Measurements from ENCODE around the gene ZFAND3. TPM values are rescaled to one million over a fixed set of nuclear protein-coding genes. Genes with fewer than 3 reads are reported as not detected.

The ZFAND3 gene
- total and polyA plus RNA-seq, 2 experiments from 2014 or later: 16.9 to 28.2 TPM

DNA sequence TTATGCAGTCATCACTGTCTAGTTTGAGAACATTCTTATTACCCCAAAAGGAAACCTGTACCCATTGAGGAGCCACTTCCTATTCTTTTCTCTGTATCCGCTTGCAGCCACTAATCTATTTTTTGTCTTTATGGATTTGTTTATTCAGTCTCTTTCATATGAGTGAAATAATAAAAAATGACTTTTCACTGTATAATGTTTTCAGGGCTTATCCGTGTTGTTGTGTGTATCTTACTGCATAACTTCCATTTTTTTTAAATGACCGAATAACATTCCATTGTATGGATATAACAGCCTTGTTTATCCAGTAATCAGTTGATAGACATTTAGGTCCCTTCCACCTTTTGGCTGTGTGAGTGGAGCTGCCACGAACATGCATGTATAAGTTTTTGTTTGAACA is 86.6 kb downstream of the ZFAND3 start:
- H2AFZ ChIP-seq: no peak overlapping the region
- H3F3A ChIP-seq (replicated peaks; ENCODE audit: low read depth): no peaks in the 10 kb centered on the region
- Mint-ChIP-seq H3K27ac (no peak overlapping the region), H3K9me3 (no peaks in the 10 kb centered on the region), H3K4me3 (no peak overlapping the region), H3K27me3 (ENCODE audit: insufficient read depth, low read depth, poor library complexity) (no peaks in the 10 kb centered on the region), H3K4me1 (peaks cover 11% of the 10 kb centered on the region), H3K36me3 (ENCODE audit: low read depth) (no peaks in the 10 kb centered on the region)
- no peak overlapping the region for H3K4me3 ChIP-seq
- no peaks in the 10 kb centered on the region for H3K9me2 ChIP-seq (ENCODE audit: insufficient read depth)
- no peaks in the 10 kb centered on the region for H3K27me3 ChIP-seq (ENCODE audit: insufficient read depth)
- H3K36me3 ChIP-seq (ENCODE audit: insufficient read depth): no peaks in the 10 kb centered on the region
- H3K4me2 ChIP-seq: no peak overlapping the region
- DNase-seq (ENCODE audit: low spot score) (no peak), ATAC-seq (no peak)
- no peak overlapping the region for H3K27ac ChIP-seq (ENCODE audit: low read depth)
- TF ChIP-seq JUNB (IDR thresholded peaks at IDR 0.05; ENCODE audit: unreplicated experiment) (no peak), EZH2 (IDR thresholded peaks at IDR 0.05; ENCODE audit: low read depth, unreplicated experiment) (no peak)
- H3K79me2 ChIP-seq (replicated peaks; ENCODE audit: insufficient read depth): peaks cover 84% of the 10 kb centered on the region
- peaks cover 8% of the 10 kb centered on the region for H3K4me1 ChIP-seq (ENCODE audit: insufficient read depth)
- H4K20me1 ChIP-seq (replicated peaks; ENCODE audit: insufficient read depth): peaks cover 34% of the 10 kb centered on the region

DNA sequence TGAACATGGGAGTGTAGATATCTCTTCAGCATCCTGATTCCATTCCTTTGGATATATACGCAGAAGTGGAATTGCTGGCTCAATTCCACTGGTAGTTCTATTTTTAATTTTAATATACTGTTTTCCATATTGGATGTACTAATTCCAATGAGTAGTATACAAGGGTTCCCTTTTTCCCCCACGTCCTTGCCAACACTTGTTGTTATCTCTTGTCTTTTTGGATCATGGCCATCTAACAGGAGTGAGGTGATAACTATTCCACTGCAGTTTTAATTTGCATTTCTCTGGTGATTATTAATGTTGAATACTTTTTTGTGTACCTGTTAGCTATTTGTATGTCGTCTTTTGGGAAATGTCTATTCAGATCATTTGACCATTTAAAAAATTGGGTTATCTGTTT is 91.5 kb downstream of the ZFAND3 start:
- Mint-ChIP-seq H3K4me3 (no peak overlapping the region), H3K4me1 (peaks cover 5% of the 10 kb centered on the region), H3K9me3 (no peaks in the 10 kb centered on the region; the same call in 2 of the 3 replicates), H3K27ac (no peak overlapping the region), H3K36me3 (ENCODE audit: low read depth) (peaks cover 3% of the 10 kb centered on the region; the same call in 1 of the 3 replicates), H3K27me3 (ENCODE audit: insufficient read depth, low read depth, poor library complexity) (peaks cover 4% of the 10 kb centered on the region)
- peaks cover 23% of the 10 kb centered on the region for H4K20me1 ChIP-seq (replicated peaks; ENCODE audit: insufficient read depth)
- no peaks in the 10 kb centered on the region for H3K4me1 ChIP-seq (ENCODE audit: insufficient read depth)
- no peaks in the 10 kb centered on the region for H3F3A ChIP-seq (replicated peaks; ENCODE audit: low read depth)
- ATAC-seq (no peak), DNase-seq (ENCODE audit: low spot score) (no peak)
- no peaks in the 10 kb centered on the region for H3K9me2 ChIP-seq (ENCODE audit: insufficient read depth)
- H3K4me2 ChIP-seq: no peak overlapping the region
- no peak overlapping the region for H3K27ac ChIP-seq (ENCODE audit: low read depth)
- H2AFZ ChIP-seq: no peak overlapping the region
- peaks cover 66% of the 10 kb centered on the region for H3K79me2 ChIP-seq (replicated peaks; ENCODE audit: insufficient read depth)
- no peak overlapping the region for H3K4me3 ChIP-seq
- no peaks in the 10 kb centered on the region for H3K36me3 ChIP-seq (ENCODE audit: insufficient read depth)
- H3K27me3 ChIP-seq (ENCODE audit: insufficient read depth): no peaks in the 10 kb centered on the region
- TF ChIP-seq JUNB (IDR thresholded peaks at IDR 0.05; ENCODE audit: unreplicated experiment): no peak
- no peak for TF ChIP-seq NANOG (IDR thresholded peaks at IDR 0.05; ENCODE audit: borderline replicate concordance)
- no peak for TF ChIP-seq ZNF331 (CRISPR knock-in tag; IDR thresholded peaks at IDR 0.05; ENCODE audit: low read depth)
- TF ChIP-seq, protein P1, sequence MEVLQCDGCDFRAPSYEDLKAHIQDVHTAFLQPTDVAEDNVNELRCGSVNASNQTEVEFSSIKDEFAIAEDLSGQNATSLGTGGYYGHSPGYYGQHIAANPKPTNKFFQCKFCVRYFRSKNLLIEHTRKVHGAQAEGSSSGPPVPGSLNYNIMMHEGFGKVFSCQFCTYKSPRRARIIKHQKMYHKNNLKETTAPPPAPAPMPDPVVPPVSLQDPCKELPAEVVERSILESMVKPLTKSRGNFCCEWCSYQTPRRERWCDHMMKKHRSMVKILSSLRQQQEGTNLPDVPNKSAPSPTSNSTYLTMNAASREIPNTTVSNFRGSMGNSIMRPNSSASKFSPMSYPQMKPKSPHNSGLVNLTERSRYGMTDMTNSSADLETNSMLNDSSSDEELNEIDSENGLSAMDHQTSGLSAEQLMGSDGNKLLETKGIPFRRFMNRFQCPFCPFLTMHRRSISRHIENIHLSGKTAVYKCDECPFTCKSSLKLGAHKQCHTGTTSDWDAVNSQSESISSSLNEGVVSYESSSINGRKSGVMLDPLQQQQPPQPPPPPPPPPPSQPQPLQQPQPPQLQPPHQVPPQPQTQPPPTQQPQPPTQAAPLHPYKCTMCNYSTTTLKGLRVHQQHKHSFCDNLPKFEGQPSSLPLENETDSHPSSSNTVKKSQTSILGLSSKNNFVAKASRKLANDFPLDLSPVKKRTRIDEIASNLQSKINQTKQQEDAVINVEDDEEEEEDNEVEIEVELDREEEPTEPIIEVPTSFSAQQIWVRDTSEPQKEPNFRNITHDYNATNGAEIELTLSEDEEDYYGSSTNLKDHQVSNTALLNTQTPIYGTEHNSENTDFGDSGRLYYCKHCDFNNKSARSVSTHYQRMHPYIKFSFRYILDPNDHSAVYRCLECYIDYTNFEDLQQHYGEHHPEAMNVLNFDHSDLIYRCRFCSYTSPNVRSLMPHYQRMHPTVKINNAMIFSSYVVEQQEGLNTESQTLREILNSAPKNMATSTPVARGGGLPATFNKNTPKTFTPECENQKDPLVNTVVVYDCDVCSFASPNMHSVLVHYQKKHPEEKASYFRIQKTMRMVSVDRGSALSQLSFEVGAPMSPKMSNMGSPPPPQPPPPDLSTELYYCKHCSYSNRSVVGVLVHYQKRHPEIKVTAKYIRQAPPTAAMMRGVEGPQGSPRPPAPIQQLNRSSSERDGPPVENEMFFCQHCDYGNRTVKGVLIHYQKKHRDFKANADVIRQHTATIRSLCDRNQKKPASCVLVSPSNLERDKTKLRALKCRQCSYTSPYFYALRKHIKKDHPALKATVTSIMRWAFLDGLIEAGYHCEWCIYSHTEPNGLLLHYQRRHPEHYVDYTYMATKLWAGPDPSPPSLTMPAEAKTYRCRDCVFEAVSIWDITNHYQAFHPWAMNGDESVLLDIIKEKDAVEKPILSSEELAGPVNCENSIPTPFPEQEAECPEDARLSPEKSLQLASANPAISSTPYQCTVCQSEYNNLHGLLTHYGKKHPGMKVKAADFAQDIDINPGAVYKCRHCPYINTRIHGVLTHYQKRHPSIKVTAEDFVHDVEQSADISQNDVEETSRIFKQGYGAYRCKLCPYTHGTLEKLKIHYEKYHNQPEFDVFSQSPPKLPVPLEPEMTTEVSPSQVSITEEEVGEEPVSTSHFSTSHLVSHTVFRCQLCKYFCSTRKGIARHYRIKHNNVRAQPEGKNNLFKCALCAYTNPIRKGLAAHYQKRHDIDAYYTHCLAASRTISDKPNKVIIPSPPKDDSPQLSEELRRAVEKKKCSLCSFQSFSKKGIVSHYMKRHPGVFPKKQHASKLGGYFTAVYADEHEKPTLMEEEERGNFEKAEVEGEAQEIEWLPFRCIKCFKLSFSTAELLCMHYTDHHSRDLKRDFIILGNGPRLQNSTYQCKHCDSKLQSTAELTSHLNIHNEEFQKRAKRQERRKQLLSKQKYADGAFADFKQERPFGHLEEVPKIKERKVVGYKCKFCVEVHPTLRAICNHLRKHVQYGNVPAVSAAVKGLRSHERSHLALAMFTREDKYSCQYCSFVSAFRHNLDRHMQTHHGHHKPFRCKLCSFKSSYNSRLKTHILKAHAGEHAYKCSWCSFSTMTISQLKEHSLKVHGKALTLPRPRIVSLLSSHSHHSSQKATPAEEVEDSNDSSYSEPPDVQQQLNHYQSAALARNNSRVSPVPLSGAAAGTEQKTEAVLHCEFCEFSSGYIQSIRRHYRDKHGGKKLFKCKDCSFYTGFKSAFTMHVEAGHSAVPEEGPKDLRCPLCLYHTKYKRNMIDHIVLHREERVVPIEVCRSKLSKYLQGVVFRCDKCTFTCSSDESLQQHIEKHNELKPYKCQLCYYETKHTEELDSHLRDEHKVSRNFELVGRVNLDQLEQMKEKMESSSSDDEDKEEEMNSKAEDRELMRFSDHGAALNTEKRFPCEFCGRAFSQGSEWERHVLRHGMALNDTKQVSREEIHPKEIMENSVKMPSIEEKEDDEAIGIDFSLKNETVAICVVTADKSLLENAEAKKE (CRISPR knock-in tag; IDR thresholded peaks at IDR 0.05): no peak
- TF ChIP-seq POLR2AphosphoS5 (IDR thresholded peaks at IDR 0.05; ENCODE audit: low read depth): no peak
- TF ChIP-seq ZNF114 (CRISPR knock-in tag; IDR thresholded peaks at IDR 0.05): no peak
- TF ChIP-seq, protein P2, sequence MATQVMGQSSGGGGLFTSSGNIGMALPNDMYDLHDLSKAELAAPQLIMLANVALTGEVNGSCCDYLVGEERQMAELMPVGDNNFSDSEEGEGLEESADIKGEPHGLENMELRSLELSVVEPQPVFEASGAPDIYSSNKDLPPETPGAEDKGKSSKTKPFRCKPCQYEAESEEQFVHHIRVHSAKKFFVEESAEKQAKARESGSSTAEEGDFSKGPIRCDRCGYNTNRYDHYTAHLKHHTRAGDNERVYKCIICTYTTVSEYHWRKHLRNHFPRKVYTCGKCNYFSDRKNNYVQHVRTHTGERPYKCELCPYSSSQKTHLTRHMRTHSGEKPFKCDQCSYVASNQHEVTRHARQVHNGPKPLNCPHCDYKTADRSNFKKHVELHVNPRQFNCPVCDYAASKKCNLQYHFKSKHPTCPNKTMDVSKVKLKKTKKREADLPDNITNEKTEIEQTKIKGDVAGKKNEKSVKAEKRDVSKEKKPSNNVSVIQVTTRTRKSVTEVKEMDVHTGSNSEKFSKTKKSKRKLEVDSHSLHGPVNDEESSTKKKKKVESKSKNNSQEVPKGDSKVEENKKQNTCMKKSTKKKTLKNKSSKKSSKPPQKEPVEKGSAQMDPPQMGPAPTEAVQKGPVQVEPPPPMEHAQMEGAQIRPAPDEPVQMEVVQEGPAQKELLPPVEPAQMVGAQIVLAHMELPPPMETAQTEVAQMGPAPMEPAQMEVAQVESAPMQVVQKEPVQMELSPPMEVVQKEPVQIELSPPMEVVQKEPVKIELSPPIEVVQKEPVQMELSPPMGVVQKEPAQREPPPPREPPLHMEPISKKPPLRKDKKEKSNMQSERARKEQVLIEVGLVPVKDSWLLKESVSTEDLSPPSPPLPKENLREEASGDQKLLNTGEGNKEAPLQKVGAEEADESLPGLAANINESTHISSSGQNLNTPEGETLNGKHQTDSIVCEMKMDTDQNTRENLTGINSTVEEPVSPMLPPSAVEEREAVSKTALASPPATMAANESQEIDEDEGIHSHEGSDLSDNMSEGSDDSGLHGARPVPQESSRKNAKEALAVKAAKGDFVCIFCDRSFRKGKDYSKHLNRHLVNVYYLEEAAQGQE (IDR thresholded peaks at IDR 0.05; ENCODE audit: unreplicated experiment): no peak
- no peak for TF ChIP-seq EZH2phosphoT487 (IDR thresholded peaks at IDR 0.05; ENCODE audit: unreplicated experiment)
- TF ChIP-seq, protein P3, sequence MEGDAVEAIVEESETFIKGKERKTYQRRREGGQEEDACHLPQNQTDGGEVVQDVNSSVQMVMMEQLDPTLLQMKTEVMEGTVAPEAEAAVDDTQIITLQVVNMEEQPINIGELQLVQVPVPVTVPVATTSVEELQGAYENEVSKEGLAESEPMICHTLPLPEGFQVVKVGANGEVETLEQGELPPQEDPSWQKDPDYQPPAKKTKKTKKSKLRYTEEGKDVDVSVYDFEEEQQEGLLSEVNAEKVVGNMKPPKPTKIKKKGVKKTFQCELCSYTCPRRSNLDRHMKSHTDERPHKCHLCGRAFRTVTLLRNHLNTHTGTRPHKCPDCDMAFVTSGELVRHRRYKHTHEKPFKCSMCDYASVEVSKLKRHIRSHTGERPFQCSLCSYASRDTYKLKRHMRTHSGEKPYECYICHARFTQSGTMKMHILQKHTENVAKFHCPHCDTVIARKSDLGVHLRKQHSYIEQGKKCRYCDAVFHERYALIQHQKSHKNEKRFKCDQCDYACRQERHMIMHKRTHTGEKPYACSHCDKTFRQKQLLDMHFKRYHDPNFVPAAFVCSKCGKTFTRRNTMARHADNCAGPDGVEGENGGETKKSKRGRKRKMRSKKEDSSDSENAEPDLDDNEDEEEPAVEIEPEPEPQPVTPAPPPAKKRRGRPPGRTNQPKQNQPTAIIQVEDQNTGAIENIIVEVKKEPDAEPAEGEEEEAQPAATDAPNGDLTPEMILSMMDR (conservative IDR thresholded peaks at IDR 0.05; ENCODE audit: low read depth in 2 of 2): no peak
- TF ChIP-seq EZH2 (IDR thresholded peaks at IDR 0.05; ENCODE audit: low read depth, unreplicated experiment): no peak

All from GM23338 (cell line).